NCI-H2107 treated with DMSO at 0.1 percent for 48 hours (cell line): ENCODE results near the gene PCSK7.
A peak's percentile ranks its signal among the peaks of the same experiment; 100 is the strongest.

Experiments used
- DNase-seq: peaks from one replicate; lab custom pipeline; 2025; ENCODE audit not compliant: unreplicated experiment; lab: John Stamatoyannopoulos, UW

Gene PCSK7

DNA sequence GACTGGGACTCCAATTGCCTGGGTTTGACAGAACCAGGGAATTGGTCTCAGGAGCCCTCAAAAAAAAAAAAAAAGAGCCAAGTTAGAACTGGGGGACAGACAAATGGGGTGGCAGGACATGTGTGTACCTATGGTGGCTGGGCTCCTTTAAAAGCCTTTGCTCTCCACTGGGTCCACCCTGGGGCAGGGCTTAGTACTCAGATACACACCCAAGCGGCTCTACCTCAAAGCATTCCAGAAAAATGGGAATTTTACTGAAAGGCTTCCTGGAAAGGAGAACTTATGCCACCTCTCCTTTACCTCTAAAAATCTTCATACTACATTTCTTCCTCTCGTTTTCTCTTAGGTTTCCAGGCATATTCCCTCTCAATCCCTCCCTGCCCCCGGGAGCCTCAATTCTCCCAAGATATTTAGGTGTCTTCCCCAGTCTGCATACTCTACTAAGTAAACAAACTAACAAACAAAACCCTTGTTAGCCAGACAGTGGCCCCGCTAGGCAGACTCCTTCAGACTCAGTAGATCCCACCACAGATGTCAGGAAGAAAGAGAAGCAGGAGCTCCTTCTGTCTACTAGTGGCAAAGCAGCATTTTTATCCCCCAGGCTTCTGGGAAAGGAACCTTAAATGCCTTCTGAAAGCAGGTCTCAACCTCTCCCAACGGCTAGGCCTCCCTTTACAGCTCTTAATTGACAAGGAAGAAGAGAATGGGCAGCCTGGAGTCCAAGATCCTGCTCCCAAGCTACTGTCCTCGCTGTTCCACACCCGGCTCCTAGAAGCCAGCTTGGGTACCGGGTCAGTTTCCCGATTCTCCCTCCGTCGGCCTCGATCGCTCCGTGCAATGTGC, 653 bp downstream of the PCSK7 start:
- no peak for DNase-seq

DNA sequence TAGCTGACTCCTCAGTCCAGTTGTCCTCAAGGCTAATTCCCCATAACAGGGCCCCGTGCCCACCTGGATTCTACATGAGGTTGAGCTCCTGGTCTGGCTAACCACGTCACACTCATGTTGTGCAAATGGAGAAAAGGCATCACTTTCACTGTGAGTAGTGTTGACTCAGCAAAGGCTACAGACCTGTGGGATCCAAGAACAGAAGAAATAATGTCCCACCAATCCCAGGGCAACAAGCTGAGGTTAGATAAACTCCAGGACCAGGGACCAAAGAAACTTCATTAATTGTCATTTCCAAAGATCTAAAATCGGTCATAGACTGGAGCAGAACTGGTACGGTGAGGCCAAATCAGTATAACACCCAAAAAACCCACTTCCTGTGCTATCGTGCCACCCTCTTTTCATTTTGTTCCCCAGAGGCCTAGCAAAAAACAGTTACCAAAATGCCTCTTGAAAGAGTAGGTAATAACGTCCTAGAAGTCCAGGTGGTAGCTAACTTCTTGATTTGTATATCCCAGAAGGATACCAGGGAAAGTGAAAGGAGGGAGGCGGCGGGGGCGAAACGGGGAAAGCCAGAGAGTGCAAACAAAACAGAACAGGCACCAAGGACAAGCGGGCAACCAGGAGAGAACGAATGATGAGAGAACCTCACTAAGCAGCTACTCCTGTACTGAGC, 1.4 kb downstream of the PCSK7 start:
- no peak for DNase-seq

DNA sequence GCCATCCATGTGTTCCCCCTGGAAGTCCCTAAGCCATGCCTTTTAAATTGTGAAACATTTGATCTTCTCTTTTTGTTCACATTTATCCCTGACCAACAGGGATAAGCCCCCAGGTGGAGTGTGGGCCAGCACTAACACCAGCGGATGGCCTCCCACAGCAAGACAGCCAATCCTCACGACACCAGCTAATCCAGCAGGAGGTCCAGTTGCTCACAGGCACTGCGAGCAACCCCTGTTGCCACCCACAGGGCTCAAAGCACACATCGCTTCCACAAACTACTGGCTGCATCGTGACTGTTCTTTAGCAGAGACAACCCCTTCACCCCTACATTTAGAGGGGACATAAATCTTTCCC, 2.0 kb downstream of the PCSK7 start:
- no peak for DNase-seq

DNA sequence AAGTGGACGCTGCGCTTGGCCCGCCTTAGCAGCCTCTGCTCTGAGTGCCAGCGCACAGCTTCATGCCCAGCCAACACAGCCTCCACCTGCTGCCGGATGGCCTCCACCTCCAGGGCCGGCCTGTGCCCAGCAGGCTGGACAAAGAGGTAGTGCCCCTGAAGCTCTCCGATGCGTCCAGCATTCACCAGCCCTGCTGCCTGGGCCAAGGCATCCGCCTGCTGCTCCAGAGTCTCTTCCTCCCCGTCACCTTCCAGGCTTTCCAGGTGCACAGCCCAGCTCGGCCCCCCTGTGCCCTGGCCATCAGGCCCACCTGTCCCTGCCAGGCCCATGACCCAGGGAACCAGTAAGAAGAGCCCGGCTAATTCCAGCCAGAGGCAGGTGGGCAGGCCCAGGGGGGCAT, 2.5 kb downstream of the PCSK7 start:
- no peak for DNase-seq

DNA sequence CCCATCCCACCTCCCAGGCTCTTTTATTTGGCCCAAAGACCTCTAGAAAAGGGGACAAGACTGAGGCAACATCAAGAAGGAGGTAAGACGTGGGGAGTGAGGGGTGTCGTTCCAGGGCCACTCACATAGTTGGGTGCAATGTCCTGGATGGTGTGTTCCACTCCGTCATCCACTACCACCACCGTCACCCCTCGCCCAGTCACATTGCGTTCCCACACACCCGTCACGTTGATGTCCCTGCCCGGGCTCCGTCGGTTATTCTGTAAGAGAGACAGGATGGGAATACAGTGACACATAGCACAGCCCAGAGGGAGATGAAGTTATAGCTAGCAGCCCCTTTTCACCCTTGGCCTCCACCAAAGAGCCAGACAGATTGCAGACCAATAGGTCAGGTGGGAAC, 3.8 kb downstream of the PCSK7 start:
- no peak for DNase-seq

DNA sequence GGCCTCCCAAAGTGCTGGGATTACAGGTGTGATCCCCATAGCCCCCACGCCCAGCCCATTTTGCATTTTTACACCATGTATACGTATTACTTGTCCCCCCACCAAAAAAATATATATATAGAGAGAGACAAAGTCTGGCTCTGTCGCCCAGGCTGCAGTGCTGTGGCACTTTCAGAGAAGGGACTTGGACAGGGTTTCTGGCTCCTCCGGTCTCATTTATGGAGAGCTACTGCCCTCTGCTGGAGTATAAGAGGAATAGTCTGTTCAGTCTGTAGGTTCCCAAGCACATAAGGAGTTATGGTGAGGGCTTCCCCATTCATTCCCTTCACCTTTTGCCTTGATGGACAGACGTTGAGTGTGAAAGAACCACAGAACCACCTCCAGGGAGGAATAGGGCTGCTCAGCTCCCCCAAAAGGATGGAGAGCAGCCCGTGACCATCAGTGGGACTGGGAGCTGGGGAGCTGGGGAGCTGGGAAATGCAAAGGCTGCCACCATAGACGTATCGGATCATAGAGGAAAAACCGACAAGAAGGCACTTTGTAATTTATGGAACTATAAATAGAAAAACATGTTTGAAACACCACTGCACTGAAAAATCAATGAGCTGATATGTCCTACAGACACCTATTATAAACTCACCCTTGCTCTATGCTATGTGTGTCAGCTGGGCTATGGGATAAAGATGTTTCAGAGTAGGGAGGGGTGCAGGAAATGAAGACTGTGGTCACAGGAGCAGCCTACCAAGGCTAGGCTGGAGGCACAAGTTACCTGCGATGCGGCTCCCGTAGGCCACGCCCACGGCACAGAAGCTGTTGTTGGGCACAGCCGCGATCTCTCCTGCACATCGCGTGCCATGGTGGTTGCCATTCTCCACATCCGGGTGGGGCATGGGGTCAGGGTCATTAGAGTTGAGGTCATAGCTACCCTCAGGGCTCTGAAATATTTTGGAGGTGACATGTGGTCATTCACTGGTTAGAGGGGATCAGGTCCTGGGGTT, 5.2 kb downstream of the PCSK7 start:
- DNase-seq = peak; percentile 87

DNA sequence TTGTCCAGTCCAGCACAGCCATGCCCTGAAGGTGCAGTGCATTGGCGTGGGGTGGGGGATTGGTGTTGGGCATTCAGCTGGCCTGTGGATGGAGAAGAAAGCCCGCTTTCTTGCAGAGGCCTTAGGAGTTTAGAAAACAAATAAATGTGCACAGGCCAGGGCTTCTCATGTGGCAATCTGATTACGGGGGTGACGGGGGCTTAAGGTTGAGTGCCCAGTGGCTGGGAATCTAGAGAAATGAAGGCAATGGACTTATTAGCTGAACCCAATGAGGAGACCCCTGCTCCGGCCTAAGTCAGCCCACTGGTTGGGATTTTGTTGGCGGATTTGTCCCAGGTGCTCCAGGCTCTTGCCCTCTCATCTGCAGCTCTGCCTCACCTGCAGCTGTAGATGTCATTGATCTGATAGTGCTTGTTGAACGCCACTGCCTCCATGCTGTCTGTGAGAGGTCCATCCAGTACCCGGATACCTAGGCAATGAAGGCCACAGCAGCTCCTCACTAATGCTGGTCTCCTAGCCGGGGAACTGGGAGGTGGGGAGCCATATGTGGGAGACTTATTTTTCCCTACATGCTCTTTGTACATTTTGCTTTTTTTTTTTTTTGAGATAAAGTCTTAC, 6.2 kb downstream of the PCSK7 start:
- DNase-seq = no peak

DNA sequence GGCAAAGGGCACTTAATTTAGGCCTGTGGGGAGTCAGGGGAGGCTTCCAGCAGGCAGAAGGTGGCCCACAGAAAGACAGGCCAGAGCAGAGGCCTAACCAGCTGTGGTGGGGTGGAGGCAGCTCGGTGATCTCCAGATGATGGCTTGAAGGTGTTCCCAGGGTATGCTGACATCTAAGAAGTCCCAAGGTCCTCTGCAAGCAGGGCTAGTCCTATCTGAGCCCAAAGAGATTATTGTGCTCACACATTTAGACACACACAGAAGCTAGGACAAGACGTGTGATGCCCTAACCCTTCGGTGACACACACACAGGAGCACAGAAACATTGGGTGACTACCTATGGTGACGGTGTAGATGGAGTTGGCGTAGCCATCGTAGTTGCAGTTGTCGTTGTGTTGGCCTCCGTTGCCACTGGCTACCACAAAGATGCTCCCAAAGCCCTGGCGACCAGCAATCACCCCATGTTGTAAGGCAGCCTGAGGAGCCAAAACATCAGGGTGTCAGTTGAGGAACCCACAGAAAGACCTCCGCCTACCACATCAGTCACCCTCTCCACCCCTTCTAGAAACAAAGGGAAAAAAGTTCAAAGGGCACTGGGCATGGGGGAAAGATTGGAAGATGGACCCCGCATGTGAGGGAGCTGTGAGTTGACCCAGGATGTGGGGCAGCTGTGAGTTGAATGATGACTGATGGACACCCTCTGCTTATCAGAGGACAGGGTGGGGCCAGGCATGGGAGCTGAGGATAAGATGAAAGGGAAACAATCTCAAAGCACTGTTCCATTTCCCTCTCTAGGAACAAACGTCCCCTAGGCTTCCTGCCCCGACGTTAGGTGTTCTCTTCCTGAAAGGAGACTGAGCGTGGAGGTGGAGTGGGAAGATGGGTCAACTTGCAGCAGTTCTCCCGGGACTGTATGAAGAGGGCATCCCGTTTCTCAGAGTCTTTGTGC, 7.9 kb downstream of the PCSK7 start:
- no peak for DNase-seq

DNA sequence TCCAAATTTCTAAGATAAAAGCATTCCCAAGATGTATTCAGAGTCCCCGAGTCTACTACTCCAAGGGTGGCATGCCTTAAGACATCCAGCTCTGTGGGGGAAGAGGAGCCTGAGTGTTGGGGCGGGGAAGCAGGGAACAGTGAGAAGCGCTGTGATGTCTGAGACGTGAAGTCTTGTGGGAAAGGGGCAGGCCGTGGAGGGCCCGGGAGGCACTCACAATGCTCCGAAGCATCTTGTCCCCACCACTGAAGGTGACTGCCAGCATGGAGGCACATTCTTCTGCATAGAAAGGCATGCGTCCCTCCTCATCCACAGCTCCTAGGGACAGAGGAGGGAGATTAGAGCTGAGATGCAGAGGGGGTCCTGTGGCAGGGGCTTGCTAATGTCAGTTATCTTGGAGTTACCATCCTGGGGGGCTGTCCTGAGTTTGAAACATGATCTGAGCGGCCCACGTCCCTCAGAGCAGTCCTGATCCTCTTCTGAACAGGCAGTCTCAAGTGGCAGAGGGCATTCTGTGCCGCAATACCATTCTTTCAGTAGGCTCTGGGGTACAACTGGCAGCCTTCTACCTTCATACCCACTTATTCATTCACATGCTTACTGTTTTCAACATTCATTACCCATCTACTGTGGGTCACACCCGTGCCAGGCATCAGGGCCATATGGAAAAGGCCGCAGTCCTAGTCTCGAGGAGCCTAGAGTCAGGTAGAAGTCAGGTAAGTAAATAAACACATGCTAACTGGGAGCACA, 8.7 kb downstream of the PCSK7 start:
- no peak for DNase-seq

DNA sequence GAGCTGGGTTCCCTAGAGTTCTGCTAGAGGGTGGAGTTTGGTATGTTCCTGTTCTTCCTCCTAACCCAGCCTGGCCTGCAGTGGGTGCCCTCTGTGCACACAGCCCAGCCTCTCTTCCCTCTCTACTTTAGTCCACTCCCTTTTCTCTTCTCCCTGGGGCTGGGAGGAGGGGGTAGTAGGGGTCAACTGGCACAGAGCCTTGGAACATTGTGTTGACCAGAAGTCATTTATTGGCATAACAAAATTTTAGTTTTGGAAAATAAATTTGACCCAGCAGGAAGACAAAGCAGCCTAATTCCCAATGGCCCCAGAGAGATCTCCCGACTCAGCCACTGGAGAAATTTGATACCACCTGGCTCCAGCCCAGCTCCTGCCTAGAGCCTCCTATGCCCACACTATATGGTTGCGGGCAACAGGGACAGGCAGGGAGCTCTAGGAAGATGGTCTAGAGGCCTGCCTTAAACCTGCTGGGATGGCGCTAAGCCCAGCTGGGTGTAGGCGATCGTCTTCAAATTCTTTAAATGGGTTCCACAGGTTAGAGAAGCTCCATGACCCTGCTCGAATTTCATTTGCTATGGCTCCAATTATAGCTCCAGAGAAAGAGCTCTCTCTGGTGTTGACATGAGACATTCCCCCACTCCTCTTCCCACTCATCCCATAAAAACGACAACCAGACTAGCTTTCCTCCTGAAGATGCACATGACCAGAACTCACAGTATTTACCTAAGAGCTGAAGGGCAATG, 9.9 kb downstream of the PCSK7 start:
- DNase-seq = peak; percentile 85

DNA sequence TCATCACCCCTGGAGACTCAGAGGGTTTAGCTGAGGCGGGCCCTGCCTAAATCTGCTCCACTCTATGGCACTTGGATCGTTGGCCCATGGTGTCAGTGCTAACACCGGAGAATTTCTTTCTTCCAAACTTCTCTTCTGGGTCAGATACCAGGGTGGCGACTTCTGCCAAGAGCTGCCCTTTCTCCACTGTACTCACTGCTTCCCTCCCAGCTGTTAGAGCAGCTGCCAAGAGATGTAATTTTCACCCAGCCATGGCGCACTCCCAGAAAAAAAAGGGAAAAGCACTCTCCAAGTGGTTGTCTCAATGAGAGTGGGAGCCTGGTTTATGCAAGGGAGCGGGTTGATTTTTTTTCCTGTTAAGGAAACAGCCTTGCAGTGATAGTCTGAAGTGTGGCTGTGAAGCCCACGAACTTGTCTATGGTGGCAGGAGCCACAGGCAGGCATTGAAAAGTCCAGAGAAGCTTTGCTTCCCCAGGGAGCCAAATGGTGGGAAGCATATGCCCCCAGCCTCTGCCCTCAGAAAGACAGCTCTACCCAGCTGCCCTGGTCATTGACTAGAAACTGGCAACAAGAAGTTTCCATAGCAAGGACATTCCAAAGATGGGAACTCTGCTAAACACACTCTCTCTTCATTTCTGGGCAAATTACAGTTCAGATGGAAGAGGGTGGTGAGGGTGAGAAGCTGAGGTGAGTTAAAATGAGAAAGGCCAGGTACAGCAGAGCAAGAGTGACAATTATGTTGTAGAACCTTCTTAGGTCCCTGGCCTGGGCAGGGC, 10.7 kb downstream of the PCSK7 start:
- DNase-seq = peak; percentile 46

DNA sequence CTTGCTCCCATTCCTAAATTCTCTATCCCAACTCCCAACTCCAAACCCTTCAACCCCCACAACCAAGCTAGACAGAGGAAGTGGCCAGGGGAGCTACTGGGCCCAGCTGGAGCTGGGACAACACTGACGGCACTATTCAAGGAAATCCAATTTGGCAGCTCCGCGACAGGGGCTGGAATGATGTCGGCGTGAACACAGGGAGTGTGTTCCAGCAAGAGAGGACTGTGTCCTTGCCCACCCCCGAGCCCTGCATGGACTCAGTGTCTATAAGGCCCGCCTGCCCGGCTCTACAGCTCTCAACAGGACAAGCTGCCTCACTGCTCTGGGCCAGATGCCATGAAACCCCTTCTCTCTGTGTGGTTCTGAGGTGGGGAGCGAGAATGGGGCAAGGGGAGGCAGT, 11.3 kb downstream of the PCSK7 start:
- no peak for DNase-seq

DNA sequence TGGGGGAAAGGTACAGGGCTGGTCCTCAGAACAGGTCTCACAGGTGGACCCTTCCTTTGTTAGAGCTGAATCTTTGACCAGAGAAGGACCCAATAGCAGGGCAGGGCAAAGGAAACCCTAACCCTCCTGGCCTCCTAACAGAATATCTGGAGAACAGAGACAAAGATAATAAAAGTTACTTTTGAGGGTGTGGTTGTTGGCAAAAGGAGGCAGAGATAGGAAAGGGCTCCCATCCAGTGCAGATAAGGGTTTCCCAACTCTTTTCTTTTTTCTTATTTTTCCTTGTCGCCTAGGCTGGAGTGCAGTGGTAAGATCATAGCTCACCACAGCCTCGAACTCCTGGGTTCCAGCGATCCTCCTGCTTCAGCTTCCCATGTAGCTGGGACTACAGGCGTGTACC, 11.9 kb downstream of the PCSK7 start:
- no peak for DNase-seq

DNA sequence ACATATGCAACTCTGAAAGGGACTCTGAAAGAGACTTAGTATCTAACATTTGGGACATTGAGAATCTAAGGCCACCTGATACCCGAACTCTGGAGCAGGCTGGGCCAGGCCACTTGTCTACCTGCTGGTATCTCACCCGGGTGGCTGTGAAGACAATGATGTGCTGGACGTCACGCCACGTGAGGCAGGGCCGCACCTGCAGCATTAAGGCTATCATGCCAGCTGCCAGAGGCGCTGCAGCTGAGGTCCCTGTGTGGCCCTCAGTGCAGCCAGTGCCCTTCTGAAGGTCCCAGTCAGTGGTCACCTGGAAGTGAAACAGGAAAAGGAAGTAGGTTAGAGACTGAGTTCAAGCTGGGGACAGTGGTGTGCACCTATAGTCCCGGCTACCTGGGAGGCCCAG, 12.4 kb downstream of the PCSK7 start:
- DNase-seq = no peak

DNA sequence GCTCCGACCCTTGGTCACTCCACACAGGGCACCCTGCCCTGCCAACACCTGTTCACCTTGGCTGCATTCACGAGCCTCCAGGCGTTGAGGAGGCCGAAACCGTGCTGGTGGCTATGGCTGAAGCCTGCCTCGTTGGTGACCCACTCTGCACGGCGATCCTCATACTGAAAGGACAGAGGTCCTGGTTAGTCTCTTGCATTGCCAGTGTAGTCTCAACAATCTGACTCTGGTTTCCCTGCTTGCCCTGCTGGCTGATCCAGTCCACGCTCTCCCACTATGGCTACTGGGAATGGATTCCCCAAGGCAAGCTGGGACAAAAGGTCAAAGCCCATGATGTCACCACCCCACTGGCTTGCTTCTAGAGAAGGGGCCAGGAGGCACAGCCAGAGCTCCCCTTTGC, 12.9 kb downstream of the PCSK7 start:
- DNase-seq = no peak

DNA sequence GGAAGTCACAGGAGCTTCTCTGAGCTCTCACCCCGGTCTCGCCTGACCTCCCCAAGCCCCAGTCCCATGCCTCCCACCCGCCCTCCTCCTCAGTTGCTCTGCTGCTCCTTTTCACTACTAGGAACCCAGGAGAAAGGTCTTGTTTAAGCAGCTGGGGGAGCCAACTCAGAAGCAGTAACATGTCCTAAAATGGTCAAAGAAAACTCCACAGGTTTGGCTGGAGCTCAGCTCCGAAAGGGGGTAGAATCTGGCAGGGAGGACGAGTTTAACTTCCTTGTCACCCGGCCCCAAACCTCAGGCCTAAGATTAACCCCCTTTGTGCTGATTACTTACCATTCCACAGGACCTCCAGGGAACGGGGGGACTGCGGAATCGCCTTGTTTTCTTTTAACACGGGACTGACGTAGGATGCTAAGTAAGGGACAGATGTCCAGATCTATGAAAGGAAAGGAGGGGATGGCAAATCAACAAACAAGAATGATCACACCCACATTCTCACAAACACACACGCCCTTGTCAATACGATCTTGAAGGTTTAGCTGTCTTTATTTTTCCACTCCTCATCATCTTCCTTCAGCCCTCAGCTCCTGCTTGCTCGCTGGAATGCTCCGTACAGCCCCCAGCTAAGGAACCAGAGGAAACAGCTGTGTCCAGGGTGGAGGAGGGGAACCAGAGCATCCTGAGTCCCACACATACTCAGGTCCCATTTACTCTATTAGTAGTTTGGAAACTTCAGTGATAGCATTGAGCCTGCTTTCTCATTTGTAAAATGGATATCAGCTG, 13.5 kb downstream of the PCSK7 start:
- no peak for DNase-seq
